HG02970 (cell line): Measurements from ENCODE around the gene OR52M1.
"Not testable (repeated sequence)": the region's sequence is repeated elsewhere in the genome, so short reads cannot be mapped to it uniquely, and the experiment has no call there.

Source experiments
- ATAC-seq: cut with Tn5 transposase; IDR thresholded peaks from one replicate; pipeline ENCODE4 v1.9.1; 2021; ENCODE audit warnings: mild to moderate bottlenecking, moderate library complexity, moderate number of reproducible peaks; ENCODE audit not compliant: unreplicated experiment, low FRiP score

The OR52M1 gene

GRCh38 chr11:4544891-4545290, at the start of gene OR52M1:
Gene OR52M1 (plus strand): TSS chr11:4545191. CDS start chr11:4545191, 0 bp downstream.
- no peak for ATAC-seq

- no peak for ATAC-seq
These were observed 49.5 kb upstream of the OR52M1 start for GRCh38 chr11:4495487-4495886.

GRCh38 chr11:4495986-4496385, 49.0 kb upstream of the OR52M1 start:
- ATAC-seq = no peak

GRCh38 chr11:4496557-4497248, 48.3 kb upstream of the OR52M1 start:
- ATAC-seq = no peak

GRCh38 chr11:4508886-4509285, 36.1 kb upstream of the OR52M1 start:
- no peak for ATAC-seq

- no peak for ATAC-seq
These were observed 33.4 kb upstream of the OR52M1 start for GRCh38 chr11:4511282-4512245.

GRCh38 chr11:4514196-4514595, 30.8 kb upstream of the OR52M1 start:
- no peak for ATAC-seq

- ATAC-seq = no peak
These were observed 22.7 kb upstream of the OR52M1 start for GRCh38 chr11:4522339-4522738.

GRCh38 chr11:4522752-4523151, 22.2 kb upstream of the OR52M1 start:
- ATAC-seq = no peak

GRCh38 chr11:4523666-4524065, 21.3 kb upstream of the OR52M1 start:
- ATAC-seq = no peak

GRCh38 chr11:4527926-4528325, 17.1 kb upstream of the OR52M1 start:
- no peak for ATAC-seq

GRCh38 chr11:4531686-4532085, 13.3 kb upstream of the OR52M1 start:
- not testable (repeated sequence) for ATAC-seq

- ATAC-seq = no peak
These were observed 5.3 kb upstream of the OR52M1 start for GRCh38 chr11:4539603-4540219.

GRCh38 chr11:4541071-4541470, 3.9 kb upstream of the OR52M1 start:
- no peak for ATAC-seq

GRCh38 chr11:4543561-4543960, 1.4 kb upstream of the OR52M1 start:
- no peak for ATAC-seq

GRCh38 chr11:4546878-4547277, 1.9 kb downstream of the OR52M1 start:
- no peak for ATAC-seq

- ATAC-seq = no peak
These were observed 2.4 kb downstream of the OR52M1 start for GRCh38 chr11:4547416-4547815.

GRCh38 chr11:4551346-4551979, 6.5 kb downstream of the OR52M1 start:
- ATAC-seq = no peak

GRCh38 chr11:4559527-4560440, 14.8 kb downstream of the OR52M1 start:
- ATAC-seq = no peak

- ATAC-seq = no peak
These were observed 15.5 kb downstream of the OR52M1 start for GRCh38 chr11:4560467-4560866.
